ENCODE measurements around the gene SMOC1. TPM values are rescaled to one million over a fixed set of nuclear protein-coding genes. Genes with fewer than 3 reads are reported as not detected.

SMOC1 gene
- total RNA-seq, 1 experiment from 2014 or later = not detected

DNA sequence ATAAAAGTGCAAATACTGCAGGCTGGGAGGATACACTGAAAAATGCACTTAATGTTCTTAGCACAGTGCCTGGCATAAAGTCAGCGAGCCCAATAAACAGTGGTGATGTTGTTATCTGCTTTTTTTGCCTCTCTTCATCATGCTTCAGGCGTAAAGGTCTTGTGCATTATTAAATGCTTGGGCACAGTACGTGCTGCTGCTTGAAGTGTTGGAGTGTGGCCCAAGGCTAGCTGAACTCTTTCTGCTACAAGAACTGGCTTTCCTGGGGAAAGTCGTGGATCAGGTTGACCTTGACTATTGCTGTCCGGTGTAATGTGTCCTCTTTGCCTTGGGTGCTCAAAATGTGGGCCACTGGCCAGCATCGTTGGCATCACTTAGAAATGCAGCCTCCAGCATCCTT lies 43.0 kb downstream of the SMOC1 start:
- Histone ChIP-seq H3K27ac (no peak overlapping the region), H4K20me1 (ENCODE audit: insufficient read depth) (no peaks in the 10 kb centered on the region), H3K36me3 (ENCODE audit: low read depth) (no peaks in the 10 kb centered on the region), H2AFZ (no peak overlapping the region), H3K9me2 (ENCODE audit: insufficient read depth) (no peaks in the 10 kb centered on the region), H3K4me3 (no peak overlapping the region), H3K27me3 (ENCODE audit: insufficient read depth, low read depth) (peaks cover 34% of the 10 kb centered on the region), H3K4me2 (no peak overlapping the region), H3K9me3 (ENCODE audit: insufficient read depth, low read depth) (no peaks in the 10 kb centered on the region; the same call in 1 of the 2 replicates), H3K79me2 (ENCODE audit: low read depth) (no peaks in the 10 kb centered on the region), H3F3A (ENCODE audit: insufficient read depth, low read depth) (no peaks in the 10 kb centered on the region), H3K4me1 (replicated peaks; ENCODE audit: insufficient read depth) (no peaks in the 10 kb centered on the region)
- POLR2A ChIA-PET (ENCODE audit: unreplicated experiment) = no interaction called here
- TF ChIP-seq, protein P1, sequence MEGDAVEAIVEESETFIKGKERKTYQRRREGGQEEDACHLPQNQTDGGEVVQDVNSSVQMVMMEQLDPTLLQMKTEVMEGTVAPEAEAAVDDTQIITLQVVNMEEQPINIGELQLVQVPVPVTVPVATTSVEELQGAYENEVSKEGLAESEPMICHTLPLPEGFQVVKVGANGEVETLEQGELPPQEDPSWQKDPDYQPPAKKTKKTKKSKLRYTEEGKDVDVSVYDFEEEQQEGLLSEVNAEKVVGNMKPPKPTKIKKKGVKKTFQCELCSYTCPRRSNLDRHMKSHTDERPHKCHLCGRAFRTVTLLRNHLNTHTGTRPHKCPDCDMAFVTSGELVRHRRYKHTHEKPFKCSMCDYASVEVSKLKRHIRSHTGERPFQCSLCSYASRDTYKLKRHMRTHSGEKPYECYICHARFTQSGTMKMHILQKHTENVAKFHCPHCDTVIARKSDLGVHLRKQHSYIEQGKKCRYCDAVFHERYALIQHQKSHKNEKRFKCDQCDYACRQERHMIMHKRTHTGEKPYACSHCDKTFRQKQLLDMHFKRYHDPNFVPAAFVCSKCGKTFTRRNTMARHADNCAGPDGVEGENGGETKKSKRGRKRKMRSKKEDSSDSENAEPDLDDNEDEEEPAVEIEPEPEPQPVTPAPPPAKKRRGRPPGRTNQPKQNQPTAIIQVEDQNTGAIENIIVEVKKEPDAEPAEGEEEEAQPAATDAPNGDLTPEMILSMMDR (conservative IDR thresholded peaks at IDR 0.05) = no peak
- no peak for TF ChIP-seq EZH2 (IDR thresholded peaks at IDR 0.05; ENCODE audit: low read depth)
- no peak for DNase-seq
- CTCF ChIA-PET = no interaction called here
- intact Hi-C loops (cut with micrococcal nuclease; ENCODE audit: unreplicated experiment) = no loop called here
- no TSS peak for BruUV-seq (replicated peaks)

DNA sequence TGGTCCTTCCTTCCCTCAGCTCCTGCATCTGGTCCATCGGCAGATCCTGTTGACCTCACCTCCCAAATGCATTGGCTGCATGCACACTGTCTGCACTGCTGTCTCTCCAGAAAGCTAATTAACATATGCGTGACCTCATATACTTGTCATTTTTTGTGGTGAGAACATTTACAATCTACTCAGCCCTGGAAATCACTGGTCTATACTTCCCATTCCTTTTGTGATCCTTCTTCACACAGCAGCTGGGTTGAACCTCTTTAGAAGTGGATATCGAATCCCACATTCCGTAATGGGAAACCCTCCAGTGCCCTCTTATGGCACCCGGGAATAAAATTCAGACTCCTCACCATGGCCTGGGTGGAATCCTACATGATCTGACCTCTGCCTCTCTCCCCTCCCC lies 45.0 kb downstream of the SMOC1 start:
- Histone ChIP-seq H3K4me2 (no peak overlapping the region), H3F3A (ENCODE audit: insufficient read depth, low read depth) (no peaks in the 10 kb centered on the region), H3K36me3 (ENCODE audit: low read depth) (no peaks in the 10 kb centered on the region), H3K79me2 (ENCODE audit: low read depth) (no peaks in the 10 kb centered on the region), H2AFZ (no peak overlapping the region), H3K27me3 (ENCODE audit: insufficient read depth, low read depth) (peaks cover 51% of the 10 kb centered on the region), H3K4me3 (no peak overlapping the region), H3K27ac (no peak overlapping the region), H4K20me1 (ENCODE audit: insufficient read depth) (no peaks in the 10 kb centered on the region), H3K4me1 (replicated peaks; ENCODE audit: insufficient read depth) (no peaks in the 10 kb centered on the region), H3K9me2 (ENCODE audit: insufficient read depth) (no peaks in the 10 kb centered on the region), H3K9me3 (ENCODE audit: insufficient read depth, low read depth) (no peaks in the 10 kb centered on the region)
- POLR2A ChIA-PET (ENCODE audit: unreplicated experiment) = no interaction called here
- no peak for DNase-seq
- CTCF ChIA-PET = no interaction called here
- no peak for TF ChIP-seq EZH2 (IDR thresholded peaks at IDR 0.05; ENCODE audit: low read depth)
- TF ChIP-seq, protein P1 (conservative IDR thresholded peaks at IDR 0.05) = no peak
- intact Hi-C loops (cut with micrococcal nuclease; ENCODE audit: unreplicated experiment) = no loop called here
- BruUV-seq (replicated peaks) = no TSS peak

DNA sequence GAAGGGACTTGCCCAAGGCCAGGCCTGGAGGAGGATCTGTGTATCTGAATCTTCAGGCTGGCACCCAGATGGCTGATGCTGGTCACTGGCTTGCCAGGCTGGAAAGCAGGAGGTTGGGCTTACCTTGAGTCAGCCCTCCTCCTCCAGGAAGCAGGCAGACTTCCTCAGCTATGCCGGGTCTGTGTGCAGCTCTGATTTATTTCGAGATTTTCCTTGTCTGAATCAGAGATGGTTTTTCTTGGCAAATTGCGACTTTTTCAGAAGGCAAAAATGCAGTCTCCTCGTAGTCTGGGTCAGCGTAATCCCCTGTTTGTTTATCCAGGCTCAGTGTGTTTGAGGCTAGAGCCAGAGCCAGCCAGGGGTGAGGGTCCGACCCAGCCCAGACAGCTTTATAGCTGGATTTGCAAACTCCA lies 48.9 kb downstream of the SMOC1 start:
- no peaks in the 10 kb centered on the region for H4K20me1 ChIP-seq (ENCODE audit: insufficient read depth)
- H3K9me3 ChIP-seq (ENCODE audit: insufficient read depth, low read depth) = no peaks in the 10 kb centered on the region
- no peaks in the 10 kb centered on the region for H3K79me2 ChIP-seq (ENCODE audit: low read depth)
- ChIA-PET POLR2A (ENCODE audit: unreplicated experiment) (no interaction called here), CTCF (no interaction called here)
- H3K9me2 ChIP-seq (ENCODE audit: insufficient read depth) = no peaks in the 10 kb centered on the region
- H2AFZ ChIP-seq = no peak overlapping the region
- H3K27me3 ChIP-seq (ENCODE audit: insufficient read depth, low read depth) = peaks cover 85% of the 10 kb centered on the region
- H3K27ac ChIP-seq = no peak overlapping the region
- no peak for DNase-seq
- H3K4me1 ChIP-seq (replicated peaks; ENCODE audit: insufficient read depth) = no peaks in the 10 kb centered on the region
- H3K4me3 ChIP-seq = no peak overlapping the region
- TF ChIP-seq EZH2 (IDR thresholded peaks at IDR 0.05; ENCODE audit: low read depth) = no peak
- TF ChIP-seq, protein P1 (conservative IDR thresholded peaks at IDR 0.05) = no peak
- no peaks in the 10 kb centered on the region for H3F3A ChIP-seq (ENCODE audit: insufficient read depth, low read depth)
- intact Hi-C loops (cut with micrococcal nuclease; ENCODE audit: unreplicated experiment) = no loop called here
- no peaks in the 10 kb centered on the region for H3K36me3 ChIP-seq (ENCODE audit: low read depth)
- no TSS peak for BruUV-seq (replicated peaks)
- no peak overlapping the region for H3K4me2 ChIP-seq
